ENCODE results near the gene REN.

DNA sequence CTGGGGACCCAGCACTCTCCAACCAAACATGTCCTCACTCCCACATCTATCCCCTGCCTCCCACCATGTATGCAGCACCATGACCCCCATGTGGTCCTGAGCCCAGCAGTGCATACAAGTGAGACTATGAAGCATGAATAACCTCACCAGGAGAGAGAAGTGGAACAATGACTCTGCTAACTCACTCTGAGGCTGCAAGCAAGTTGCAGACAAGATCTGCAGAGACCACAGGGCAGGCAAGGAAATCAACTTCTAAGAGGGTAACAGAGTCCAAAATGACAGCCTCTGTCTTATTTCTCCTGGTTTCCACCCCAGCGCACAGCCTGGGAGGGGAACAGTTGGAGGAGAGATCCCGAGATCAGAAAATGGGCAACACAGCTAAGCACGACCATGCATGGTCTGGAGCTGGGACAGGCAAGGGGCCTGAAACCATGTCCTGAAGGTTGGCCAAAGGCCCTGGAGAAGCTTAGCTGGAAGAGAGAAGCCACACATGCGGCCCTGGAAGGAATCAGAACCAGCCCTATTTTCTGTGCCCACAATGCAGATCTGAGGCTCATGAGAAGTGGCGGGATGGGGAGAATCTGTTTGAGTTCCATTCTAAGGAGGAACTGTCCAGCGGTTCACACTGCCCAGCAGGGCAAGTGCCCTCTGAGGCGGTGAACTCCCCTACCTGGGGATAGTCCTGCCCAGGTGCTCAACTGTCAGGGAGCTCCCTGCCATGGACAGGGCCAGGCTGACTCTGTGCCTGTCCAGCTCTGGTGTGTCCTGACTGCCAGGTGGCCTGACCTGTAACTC is 12.5 kb upstream of the REN start:
- TF ChIP-seq, protein P1, sequence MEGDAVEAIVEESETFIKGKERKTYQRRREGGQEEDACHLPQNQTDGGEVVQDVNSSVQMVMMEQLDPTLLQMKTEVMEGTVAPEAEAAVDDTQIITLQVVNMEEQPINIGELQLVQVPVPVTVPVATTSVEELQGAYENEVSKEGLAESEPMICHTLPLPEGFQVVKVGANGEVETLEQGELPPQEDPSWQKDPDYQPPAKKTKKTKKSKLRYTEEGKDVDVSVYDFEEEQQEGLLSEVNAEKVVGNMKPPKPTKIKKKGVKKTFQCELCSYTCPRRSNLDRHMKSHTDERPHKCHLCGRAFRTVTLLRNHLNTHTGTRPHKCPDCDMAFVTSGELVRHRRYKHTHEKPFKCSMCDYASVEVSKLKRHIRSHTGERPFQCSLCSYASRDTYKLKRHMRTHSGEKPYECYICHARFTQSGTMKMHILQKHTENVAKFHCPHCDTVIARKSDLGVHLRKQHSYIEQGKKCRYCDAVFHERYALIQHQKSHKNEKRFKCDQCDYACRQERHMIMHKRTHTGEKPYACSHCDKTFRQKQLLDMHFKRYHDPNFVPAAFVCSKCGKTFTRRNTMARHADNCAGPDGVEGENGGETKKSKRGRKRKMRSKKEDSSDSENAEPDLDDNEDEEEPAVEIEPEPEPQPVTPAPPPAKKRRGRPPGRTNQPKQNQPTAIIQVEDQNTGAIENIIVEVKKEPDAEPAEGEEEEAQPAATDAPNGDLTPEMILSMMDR (conservative IDR thresholded peaks at IDR 0.05; ENCODE audit: low read length), result no peak
- TF ChIP-seq EZH2phosphoT487 (IDR thresholded peaks at IDR 0.05; ENCODE audit: borderline replicate concordance), result no peak

All from Loucy (cell line).